ENCODE measurements around the gene SDF4. TPM values are rescaled to one million over a fixed set of nuclear protein-coding genes. Genes with fewer than 3 reads are reported as not detected.

SDF4 gene
- total RNA-seq, 2 donors from 2014 or later, result 177 to 185 TPM

DNA sequence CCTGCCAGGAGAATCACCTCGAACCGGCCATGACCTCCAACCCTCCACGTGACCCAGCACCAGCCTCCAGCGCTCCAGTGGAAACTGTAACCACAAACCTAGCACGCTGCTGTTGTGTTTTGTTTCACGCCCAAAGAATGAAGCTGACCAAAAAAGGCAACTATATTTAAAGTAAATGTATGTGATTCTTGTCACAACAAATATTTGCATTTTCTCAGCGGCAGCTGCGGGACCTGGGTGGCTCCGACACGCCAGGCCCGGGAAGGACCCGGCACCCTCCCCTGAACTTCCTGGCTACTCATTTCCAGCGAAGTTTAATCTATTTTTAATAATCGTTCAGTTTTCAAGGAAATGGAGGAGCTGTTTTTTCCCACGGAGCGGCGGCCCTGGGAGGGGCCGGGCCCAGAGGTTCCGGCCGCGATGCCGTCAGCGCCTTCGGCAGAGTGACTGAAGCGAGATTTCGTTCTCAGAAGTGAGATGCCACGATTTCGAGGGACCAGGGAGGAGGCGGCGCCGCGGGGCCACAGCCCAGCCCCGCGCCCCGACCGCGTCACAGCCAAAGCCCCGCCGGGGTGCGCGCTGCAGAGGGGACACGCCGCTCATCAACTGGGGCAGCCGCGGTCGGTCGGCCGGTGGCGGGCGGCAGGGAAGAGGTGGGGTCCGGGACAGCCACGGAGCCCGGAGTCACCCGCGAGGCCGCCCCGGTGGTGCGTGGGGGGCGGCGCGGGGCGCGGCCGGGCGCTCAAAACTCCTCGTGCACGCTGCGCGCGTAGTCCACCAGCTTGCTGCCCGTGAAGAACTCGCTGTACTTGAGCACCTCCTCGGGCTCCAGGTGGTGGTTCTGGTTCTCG lies 14.8 kb downstream of the SDF4 start:
- Histone ChIP-seq H3K36me3 (peaks cover 0 to 10% of the 10 kb centered on the region in 2 donors), H3K4me3 (no peak overlapping the region), H3K27ac (no peak overlapping the region), H3K27me3 (replicated peaks; ENCODE audit: insufficient read depth) (no peaks in the 10 kb centered on the region), H3K9me3 (no peaks in the 10 kb centered on the region), H3K4me1 (replicated peaks) (no peaks in the 10 kb centered on the region)
- 91% methylated on average over 73 of the region's 74 CpGs for WGBS
- TF ChIP-seq CTCF (IDR thresholded peaks at IDR 0.05) (no peak), POLR2A (IDR thresholded peaks at IDR 0.05) (no peak), POLR2AphosphoS5 (IDR thresholded peaks at IDR 0.05) (no peak)
- intact Hi-C loops (cut with DNase I), result no loop called here
- DNase-seq (ENCODE audit: low spot score), result no peak

DNA sequence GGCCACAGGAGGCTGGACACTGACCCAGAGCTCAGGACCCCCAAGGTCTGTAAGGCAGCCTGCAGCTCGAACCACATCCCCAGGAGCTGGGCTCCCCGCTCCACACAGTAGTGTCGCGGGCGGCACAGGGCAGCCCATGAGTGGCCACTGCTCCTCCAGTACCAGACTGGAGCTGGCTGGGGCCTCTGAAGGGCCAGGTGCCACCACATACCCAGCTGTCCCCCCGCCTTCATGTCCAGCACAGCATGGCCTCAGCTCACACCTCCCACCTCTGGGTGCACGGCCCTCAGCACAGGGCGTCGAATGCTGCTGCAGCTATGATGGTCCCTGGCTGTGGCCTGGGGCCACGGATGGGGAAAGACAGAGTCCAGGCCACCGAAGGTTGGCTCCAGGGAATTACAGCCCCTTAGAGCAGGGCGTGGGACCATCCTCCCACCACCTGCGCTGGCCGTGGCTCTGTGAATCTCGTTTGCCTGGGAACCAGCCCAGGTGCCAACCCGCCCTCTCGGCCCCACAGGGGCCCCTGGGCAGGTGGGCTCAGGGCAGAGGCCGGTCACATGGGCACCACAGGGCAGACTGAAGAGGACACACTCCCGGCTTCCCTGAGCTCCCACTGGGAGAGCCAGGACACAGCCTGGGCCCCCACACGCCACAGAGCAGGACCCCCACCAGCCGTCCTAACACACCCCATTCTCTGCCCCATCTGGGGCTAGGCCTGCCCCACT lies 15.8 kb downstream of the SDF4 start:
- DNase-seq (ENCODE audit: low spot score), result no peak
- Histone ChIP-seq H3K36me3 (peaks cover 0 to 10% of the 10 kb centered on the region in 2 donors), H3K9me3 (no peaks in the 10 kb centered on the region), H3K27me3 (replicated peaks; ENCODE audit: insufficient read depth) (no peaks in the 10 kb centered on the region), H3K27ac (no peak overlapping the region), H3K4me1 (replicated peaks) (no peaks in the 10 kb centered on the region), H3K4me3 (no peak overlapping the region)
- intact Hi-C loops (cut with DNase I), result no loop called here
- TF ChIP-seq POLR2AphosphoS5 (IDR thresholded peaks at IDR 0.05), result no peak
- no peak for TF ChIP-seq CTCF (IDR thresholded peaks at IDR 0.05)
- TF ChIP-seq POLR2A (IDR thresholded peaks at IDR 0.05), result no peak
- 88% methylated on average over 21 of the region's 21 CpGs for WGBS

DNA sequence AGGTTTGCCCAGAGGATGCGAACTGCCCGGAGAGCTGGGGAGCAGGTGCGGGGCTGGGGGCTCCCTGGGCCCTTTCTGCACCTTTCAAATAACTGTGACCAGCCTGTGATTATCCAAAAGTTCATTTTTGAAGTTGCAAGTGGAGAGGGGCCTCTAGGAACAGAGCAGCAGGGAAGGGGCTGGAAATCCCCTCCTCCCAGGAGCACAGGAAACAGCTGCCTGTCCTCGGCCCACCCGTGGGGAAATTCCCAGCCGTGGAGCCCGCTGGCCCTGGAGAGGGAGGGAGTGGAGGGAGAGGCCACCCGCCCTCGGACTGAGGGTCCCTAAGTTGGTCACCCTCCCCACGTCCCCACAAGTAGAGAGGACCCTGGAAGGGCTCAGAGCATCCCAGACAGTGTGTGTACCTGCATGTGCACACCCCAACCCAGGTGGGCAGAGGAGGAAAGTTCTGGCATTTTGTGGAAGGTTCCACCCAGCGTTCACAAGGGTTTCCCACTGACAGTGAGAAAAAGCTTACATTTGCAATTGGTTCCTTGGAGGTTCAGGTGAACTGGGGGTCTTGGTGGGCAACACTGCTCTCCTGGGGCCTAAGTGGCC lies 16.6 kb downstream of the SDF4 start:
- H3K27me3 ChIP-seq (replicated peaks; ENCODE audit: insufficient read depth), result no peaks in the 10 kb centered on the region
- H3K27ac ChIP-seq, result no peak overlapping the region
- no peaks in the 10 kb centered on the region for H3K4me1 ChIP-seq (replicated peaks)
- 47% methylated on average over 11 of the region's 11 CpGs for WGBS
- TF ChIP-seq CTCF (IDR thresholded peaks at IDR 0.05), result no peak
- TF ChIP-seq POLR2AphosphoS5 (IDR thresholded peaks at IDR 0.05), result no peak
- no peak for TF ChIP-seq POLR2A (IDR thresholded peaks at IDR 0.05)
- peaks cover 0 to 10% of the 10 kb centered on the region in 2 donors for H3K36me3 ChIP-seq
- H3K9me3 ChIP-seq, result no peaks in the 10 kb centered on the region
- intact Hi-C loops (cut with DNase I), result no loop called here
- DNase-seq (ENCODE audit: low spot score), result no peak
- no peak overlapping the region for H3K4me3 ChIP-seq

DNA sequence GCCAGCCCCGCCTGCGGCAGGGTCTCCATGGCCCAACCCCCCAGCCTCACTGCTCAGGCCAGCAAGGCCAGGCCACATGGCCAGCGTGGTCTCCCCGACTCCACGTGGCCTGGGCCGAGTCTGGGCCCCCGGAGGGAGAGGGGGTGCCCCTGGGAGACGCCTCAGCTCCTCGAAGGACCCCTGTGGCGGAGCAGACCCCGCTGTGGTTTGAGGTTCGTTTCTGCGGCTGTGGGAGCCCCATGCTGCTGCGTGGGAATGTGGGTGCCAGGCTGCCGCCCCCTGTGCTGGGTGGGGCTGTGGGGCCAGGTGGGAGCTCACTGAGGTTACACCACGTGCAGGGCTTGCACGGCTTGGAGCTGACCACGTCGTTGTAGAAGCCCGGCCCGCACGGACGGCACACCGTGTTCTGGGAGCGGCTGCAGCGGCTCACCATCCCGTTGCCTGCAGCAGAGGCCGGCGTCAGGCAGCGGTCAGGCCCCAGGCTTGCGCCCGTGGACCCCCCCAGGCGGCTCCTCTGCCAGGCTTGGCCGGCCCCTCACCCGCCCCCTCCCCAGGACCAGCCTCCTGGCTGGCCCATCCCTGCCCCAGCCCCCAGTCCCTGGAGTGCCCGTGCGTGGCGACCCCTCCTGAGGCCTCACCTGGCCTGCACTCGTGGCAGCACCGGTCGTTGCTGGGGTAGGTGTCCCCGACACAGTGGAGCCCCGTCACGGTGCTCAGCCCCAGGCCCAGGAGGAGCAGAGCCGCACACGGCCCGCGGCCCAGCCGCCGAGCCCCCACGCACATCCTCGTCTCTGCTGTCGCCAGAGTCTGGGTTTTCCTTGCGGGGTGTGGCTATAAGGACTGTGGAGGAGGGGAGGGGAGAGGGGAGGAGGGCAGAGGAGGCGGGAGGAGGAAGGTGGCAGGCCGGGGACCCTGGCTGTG lies 18.2 kb downstream of the SDF4 start, which contains the start of gene TNFRSF4:
TSS of gene TNFRSF4 (minus strand) at position 809 of the 921 bp plus-strand sequence. CDS start at position 783, 26 bp downstream.
- Histone ChIP-seq H3K4me3 (no peak within 1 kb of the TSS), H3K27me3 (replicated peaks; ENCODE audit: insufficient read depth) (no peaks in the 10 kb centered on the region), H3K27ac (no peak within 1 kb of the TSS), H3K4me1 (replicated peaks) (no peaks in the 10 kb centered on the region), H3K36me3 (peaks cover 0 to 10% of the 10 kb centered on the region in 2 donors), H3K9me3 (no peaks in the 10 kb centered on the region)
- 61% methylated on average over 55 of the region's 56 CpGs for WGBS
- no peak for DNase-seq (ENCODE audit: low spot score)
- TF ChIP-seq POLR2A (IDR thresholded peaks at IDR 0.05) (no peak), POLR2AphosphoS5 (IDR thresholded peaks at IDR 0.05) (no peak), CTCF (IDR thresholded peaks at IDR 0.05) (no peak)
- intact Hi-C loops (cut with DNase I), result no loop called here
